ENCODE measurements around the gene LRTM2. TPM values are rescaled to one million over a fixed set of nuclear protein-coding genes. Genes with fewer than 3 reads are reported as not detected.

LRTM2 gene
- total and polyA plus RNA-seq, 2 experiments from 2014 or later, result not detected

GRCh38 chr12:1863823-1864222 lies 43.5 kb downstream of the LRTM2 start:
- no peak for DNase-seq (ENCODE audit: low spot score)
- H2AFZ ChIP-seq, result no peak overlapping the region
- 85% methylated on average over 16 of the region's 16 CpGs for WGBS (ENCODE audit: low lambda C conversion rate, missing lambda C conversion rate)

GRCh38 chr12:1864456-1864855 lies 44.1 kb downstream of the LRTM2 start:
- H3K27me3 ChIP-seq, result no peaks in the 10 kb centered on the region
- H3K4me2 ChIP-seq, result no peak overlapping the region
- H2AFZ ChIP-seq, result no peak overlapping the region
- DNase-seq (ENCODE audit: low spot score), result no peak
- TF ChIP-seq CTCF (IDR thresholded peaks at IDR 0.05; ENCODE audit: poor library complexity), result no peak
- TF ChIP-seq EZH2 (IDR thresholded peaks at IDR 0.05; ENCODE audit: borderline replicate concordance), result no peak
- TF ChIP-seq EZH2phosphoT487 (IDR thresholded peaks at IDR 0.05; ENCODE audit: low read depth, severe bottlenecking, unreplicated experiment), result no peak
- WGBS (ENCODE audit: low lambda C conversion rate, missing lambda C conversion rate), result 98% methylated on average over 27 of the region's 27 CpGs
- no peaks in the 10 kb centered on the region for H3K36me3 ChIP-seq (replicated peaks; ENCODE audit: insufficient read depth, low read depth)
- H3K9me3 ChIP-seq (ENCODE audit: low read depth), result no peaks in the 10 kb centered on the region
- no peaks in the 10 kb centered on the region for H3K9me2 ChIP-seq (replicated peaks; ENCODE audit: insufficient read depth)
- no peak overlapping the region for H3K4me3 ChIP-seq
- H3K27ac ChIP-seq, result no peak overlapping the region
- H4K20me1 ChIP-seq (ENCODE audit: insufficient read depth, poor library complexity, severe bottlenecking), result no peaks in the 10 kb centered on the region
- H3K4me1 ChIP-seq (ENCODE audit: insufficient read depth), result no peaks in the 10 kb centered on the region
- H3K79me2 ChIP-seq, result no peaks in the 10 kb centered on the region

More at GRCh38 chr12:1863823-1864222, 43.5 kb downstream of the LRTM2 start:
- Histone ChIP-seq H3K27ac (no peak overlapping the region), H3K36me3 (replicated peaks; ENCODE audit: insufficient read depth, low read depth) (no peaks in the 10 kb centered on the region), H3K4me3 (no peak overlapping the region), H3K27me3 (no peaks in the 10 kb centered on the region), H4K20me1 (ENCODE audit: insufficient read depth, poor library complexity, severe bottlenecking) (no peaks in the 10 kb centered on the region), H3K4me2 (no peak overlapping the region), H3K9me2 (replicated peaks; ENCODE audit: insufficient read depth) (no peaks in the 10 kb centered on the region), H3K4me1 (ENCODE audit: insufficient read depth) (no peaks in the 10 kb centered on the region), H3K9me3 (ENCODE audit: low read depth) (no peaks in the 10 kb centered on the region), H3K79me2 (no peaks in the 10 kb centered on the region)
- no peak for TF ChIP-seq EZH2 (IDR thresholded peaks at IDR 0.05; ENCODE audit: borderline replicate concordance)
- TF ChIP-seq EZH2phosphoT487 (IDR thresholded peaks at IDR 0.05; ENCODE audit: low read depth, severe bottlenecking, unreplicated experiment), result no peak
- TF ChIP-seq CTCF (IDR thresholded peaks at IDR 0.05; ENCODE audit: poor library complexity), result no peak

- no peaks in the 10 kb centered on the region for H3K27me3 ChIP-seq
- no peaks in the 10 kb centered on the region for H3K36me3 ChIP-seq (replicated peaks; ENCODE audit: insufficient read depth, low read depth)
- no peaks in the 10 kb centered on the region for H3K79me2 ChIP-seq
- H3K27ac ChIP-seq, result no peak overlapping the region
- H3K9me2 ChIP-seq (replicated peaks; ENCODE audit: insufficient read depth), result no peaks in the 10 kb centered on the region
- no peak overlapping the region for H3K4me2 ChIP-seq
- H4K20me1 ChIP-seq (ENCODE audit: insufficient read depth, poor library complexity, severe bottlenecking), result no peaks in the 10 kb centered on the region
- no peak overlapping the region for H2AFZ ChIP-seq
- TF ChIP-seq CTCF (IDR thresholded peaks at IDR 0.05; ENCODE audit: poor library complexity) (no peak), EZH2phosphoT487 (IDR thresholded peaks at IDR 0.05; ENCODE audit: low read depth, severe bottlenecking, unreplicated experiment) (no peak), EZH2 (IDR thresholded peaks at IDR 0.05; ENCODE audit: borderline replicate concordance) (no peak)
- no peaks in the 10 kb centered on the region for H3K4me1 ChIP-seq (ENCODE audit: insufficient read depth)
- no peak for DNase-seq (ENCODE audit: low spot score)
- no peak overlapping the region for H3K4me3 ChIP-seq
- WGBS (ENCODE audit: low lambda C conversion rate, missing lambda C conversion rate), result 97% methylated on average over 31 of the region's 37 CpGs
- H3K9me3 ChIP-seq (ENCODE audit: low read depth), result no peaks in the 10 kb centered on the region
These were observed 44.5 kb downstream of the LRTM2 start for GRCh38 chr12:1864867-1865266.
